Adrenal gland (tissue), 12 donors: Measurements from ENCODE around the gene AVPR1B. TPM values are rescaled to one million over a fixed set of nuclear protein-coding genes. Genes with fewer than 3 reads are reported as not detected.

ENCODE experiments used
- DNase-seq, 7 donors: peaks; one replicate each; pipeline ENCODE4 v3.0.0-alpha.2; 2019 to 2020
- H3K27ac ChIP-seq, 5 donors: fragments of 200-600 bp; sonication (generic) in 4 of 5; 1 replicate in 3 of 5; 2 replicates in 2 of 5; pipeline versions ENCODE4 v1.5.1 to v1.8.0; 2016 to 2020; ENCODE audit warnings: mild to moderate bottlenecking in 1 of 5
- H3K27me3 ChIP-seq: fragments of 200-600 bp; 2 replicates; pipeline ENCODE4 v1.8.0; 2021
- H3K36me3 ChIP-seq, 2 donors: fragments of 200-600 bp; replicated peaks in 1 of 2; 1 replicate in 1 of 2; 2 replicates in 1 of 2; pipeline versions ENCODE4 v1.5.1 to v1.8.0; 2018 to 2022
- H3K4me1 ChIP-seq, 2 donors: fragments of 200-600 bp; replicated peaks in 1 of 2; 1 replicate in 1 of 2; 2 replicates in 1 of 2; pipeline versions ENCODE4 v1.5.1 to v1.8.0; 2018 to 2021
- H3K4me3 ChIP-seq, 4 donors: fragments of 200-600 bp; sonication (generic) in 3 of 4; one replicate each; pipeline ENCODE4 v1.5.1; 2016 to 2018
- H3K9me3 ChIP-seq, 3 donors: fragments of 200-600 bp; sonication (generic) in 1 of 3; replicated peaks in 1 of 3; 1 replicate in 2 of 3; 2 replicates in 1 of 3; pipeline versions ENCODE4 v1.5.1 to v1.8.0; 2016 to 2021
- POLR2A ChIP-seq, 2 donors: fragments of 450-650 bp; IDR thresholded peaks; one replicate each; pipeline ENCODE4 v1.6.1; 2017; ENCODE audit warnings: antibody characterized with exemption in 2 of 2, mild to moderate bottlenecking in 2 of 2, moderate library complexity in 1 of 2
- WGBS, 4 donors: extraction: QIAGEN DNeasy Blood & Tissue Kit in 2 of 4; methylation state at CpG; one replicate each; pipeline versions ENCODE4 v1.1.5 to v1.1.7; 2013 to 2017; 5-methylcytosine and 5-hydroxymethylcytosine counted together
- intact Hi-C, 2 donors: fragments of 100-400 bp; cut with DNase I; formaldehyde crosslinking; loops; one replicate each; pipeline versions ENCODE4 v1.14.1 to v1.15.0; 2022 to 2023
- polyA plus RNA-seq, 3 donors: library from polyadenylated mRNA; stranded (reverse); fragments of 200-250 nt in 2 of 3; fragments of 350-450 nt in 1 of 3; fragmentation: Illumina TruSeq in 1 of 3; extraction: RNeasy Lipid Tissue Mini Kit (QIAGEN cat#74804) in 1 of 3; gene quantifications; one replicate each; pipeline ENCODE4 v1.2.3, GENCODE V29; 2013 to 2014
- total RNA-seq, 9 donors: library from RNA; depleted of rRNA in 4 of 9; stranded (reverse); fragments of >200 nt in 4 of 9; fragments of 120-200 nt in 1 of 9; fragmentation: NEBNext Ultra II Directional in 1 of 9; extraction: Animal tissue kit (Norgen Biotek cat#: 25700) in 1 of 9; gene quantifications; one replicate each; pipeline versions ENCODE4 v1.1.0 to v1.2.4, GENCODE V29; 2013 to 2023
- TF ChIP-seq, protein P1 (sequence below), 6 experiments: fragments of 450-650 bp in 4 of 6; fragments of 200-600 bp in 2 of 6; sonication (generic) in 1 of 6; IDR thresholded peaks; 1 replicate in 5 of 6; 2 replicates in 1 of 6; pipeline versions ENCODE4 v1.5.1 to v1.8.0; 2016 to 2021; ENCODE audit warnings: antibody characterized with exemption in 6 of 6, mild to moderate bottlenecking in 2 of 6, moderate library complexity in 1 of 6
- donor health status: healthy with polysubstance abuse.
- donor health status: Bipolar disorder and iron deficiency.
- donor health status: DM: yes; HTN: yes; CAD: no.
- donor health status: DM: no; HTN: no; CAD: no.
- donor health status: DM: no; HTN: no; CAD: no.
- donor health status: DM: yes; HTN: yes; CAD: no.

The AVPR1B gene
- total and polyA plus RNA-seq, 12 donors = not detected

GRCh38 chr1:206114692-206115640 is 2.2 kb downstream of the AVPR1B start:
- Histone ChIP-seq H3K4me3 (no peak overlapping the region), H3K9me3 (no peaks in the 10 kb centered on the region), H3K27me3 (peaks cover 6% of the 10 kb centered on the region), H3K36me3 (no peaks in the 10 kb centered on the region), H3K4me1 (peaks cover 0 to 10% of the 10 kb centered on the region in 2 donors), H3K27ac (no peak overlapping the region)
- TF ChIP-seq, protein P1, sequence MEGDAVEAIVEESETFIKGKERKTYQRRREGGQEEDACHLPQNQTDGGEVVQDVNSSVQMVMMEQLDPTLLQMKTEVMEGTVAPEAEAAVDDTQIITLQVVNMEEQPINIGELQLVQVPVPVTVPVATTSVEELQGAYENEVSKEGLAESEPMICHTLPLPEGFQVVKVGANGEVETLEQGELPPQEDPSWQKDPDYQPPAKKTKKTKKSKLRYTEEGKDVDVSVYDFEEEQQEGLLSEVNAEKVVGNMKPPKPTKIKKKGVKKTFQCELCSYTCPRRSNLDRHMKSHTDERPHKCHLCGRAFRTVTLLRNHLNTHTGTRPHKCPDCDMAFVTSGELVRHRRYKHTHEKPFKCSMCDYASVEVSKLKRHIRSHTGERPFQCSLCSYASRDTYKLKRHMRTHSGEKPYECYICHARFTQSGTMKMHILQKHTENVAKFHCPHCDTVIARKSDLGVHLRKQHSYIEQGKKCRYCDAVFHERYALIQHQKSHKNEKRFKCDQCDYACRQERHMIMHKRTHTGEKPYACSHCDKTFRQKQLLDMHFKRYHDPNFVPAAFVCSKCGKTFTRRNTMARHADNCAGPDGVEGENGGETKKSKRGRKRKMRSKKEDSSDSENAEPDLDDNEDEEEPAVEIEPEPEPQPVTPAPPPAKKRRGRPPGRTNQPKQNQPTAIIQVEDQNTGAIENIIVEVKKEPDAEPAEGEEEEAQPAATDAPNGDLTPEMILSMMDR (IDR thresholded peaks at IDR 0.05) = no peak
- no peak for TF ChIP-seq POLR2A (IDR thresholded peaks at IDR 0.05)
- DNase-seq = no peak
- WGBS, 4 donors = 79 to 87% (median 82%) methylated on average over 6 of the region's 6 CpGs
- intact Hi-C loops = loop anchor here (5.0 to 10.0 kb wide), 2 partner anchors 88 to 190 kb away; no protein-coding TSS in a partner anchor

DNA sequence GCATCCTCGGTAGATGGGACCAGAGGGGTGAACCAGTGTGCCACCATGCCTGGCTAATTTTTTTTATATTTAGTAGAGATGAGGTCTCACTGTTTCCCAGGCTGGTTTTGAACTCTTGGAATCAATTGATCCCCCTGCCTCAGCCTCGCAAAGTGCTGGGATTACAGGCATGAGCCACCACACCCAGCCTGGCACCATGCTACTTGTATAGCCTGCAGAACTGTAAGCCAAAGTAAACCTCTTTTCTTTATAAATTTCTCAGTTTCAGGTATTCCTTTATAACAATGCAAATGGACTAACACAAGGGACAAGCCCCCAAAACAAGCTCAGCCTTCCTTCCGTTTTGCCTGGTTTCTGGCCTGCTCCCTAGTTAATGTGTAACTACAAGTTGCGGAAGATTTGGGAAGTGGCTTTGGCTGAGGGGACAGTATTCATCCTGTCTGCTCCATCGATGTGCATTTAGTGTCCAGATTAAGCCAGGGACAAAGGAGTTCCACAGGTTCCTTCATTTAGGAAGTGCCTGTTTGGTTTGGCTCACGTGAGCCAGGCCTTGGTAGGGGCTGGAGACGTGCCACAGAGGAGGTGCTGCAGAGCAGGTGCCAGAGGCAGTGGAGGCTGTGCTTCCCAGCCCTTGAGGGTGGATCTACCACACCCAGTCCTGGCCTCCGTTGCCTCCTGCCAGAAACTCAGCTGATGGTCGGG is 4.4 kb downstream of the AVPR1B start:
- 77 to 90% (median 84%) methylated on average over 7 to 9 of the region's 9 CpGs for WGBS, 4 donors
- DNase-seq = no peak
- peaks cover 0 to 9% of the 10 kb centered on the region in 2 donors for H3K4me1 ChIP-seq
- H3K36me3 ChIP-seq = no peaks in the 10 kb centered on the region
- TF ChIP-seq, protein P1 (IDR thresholded peaks at IDR 0.05) = no peak
- no peak for TF ChIP-seq POLR2A (IDR thresholded peaks at IDR 0.05)
- no peak overlapping the region for H3K27ac ChIP-seq
- intact Hi-C loops = loop anchor here (5.0 to 10.0 kb wide), 2 partner anchors 85 to 188 kb away; no protein-coding TSS in a partner anchor
- H3K4me3 ChIP-seq = no peak overlapping the region
- peaks cover 10% of the 10 kb centered on the region for H3K27me3 ChIP-seq
- H3K9me3 ChIP-seq = no peaks in the 10 kb centered on the region

- no peak overlapping the region for H3K4me3 ChIP-seq
- TF ChIP-seq, protein P1 (IDR thresholded peaks at IDR 0.05) = no peak
- no peak for TF ChIP-seq POLR2A (IDR thresholded peaks at IDR 0.05)
- H3K27me3 ChIP-seq = peaks cover 8% of the 10 kb centered on the region
- H3K9me3 ChIP-seq = no peaks in the 10 kb centered on the region
- WGBS, 4 donors = 83 to 90% (median 86%) methylated on average over 6 of the region's 6 CpGs
- H3K36me3 ChIP-seq = no peaks in the 10 kb centered on the region
- DNase-seq = no peak
- no peaks in the 10 kb centered on the region for H3K4me1 ChIP-seq
- H3K27ac ChIP-seq = no peak overlapping the region
- intact Hi-C loops = loop anchor here (5.0 to 10.0 kb wide), 2 partner anchors 84 to 187 kb away; no protein-coding TSS in a partner anchor
Measured at GRCh38 chr1:206111271-206111927, 5.8 kb downstream of the AVPR1B start.
